GDM1 (cell line): ENCODE data around the gene VSIG2.
A peak's percentile ranks its signal among the peaks of the same experiment; 100 is the strongest.

Experiments
- DNase-seq: peaks from one replicate; lab custom pipeline; 2025; lab: John Stamatoyannopoulos, UW

VSIG2 gene

DNA sequence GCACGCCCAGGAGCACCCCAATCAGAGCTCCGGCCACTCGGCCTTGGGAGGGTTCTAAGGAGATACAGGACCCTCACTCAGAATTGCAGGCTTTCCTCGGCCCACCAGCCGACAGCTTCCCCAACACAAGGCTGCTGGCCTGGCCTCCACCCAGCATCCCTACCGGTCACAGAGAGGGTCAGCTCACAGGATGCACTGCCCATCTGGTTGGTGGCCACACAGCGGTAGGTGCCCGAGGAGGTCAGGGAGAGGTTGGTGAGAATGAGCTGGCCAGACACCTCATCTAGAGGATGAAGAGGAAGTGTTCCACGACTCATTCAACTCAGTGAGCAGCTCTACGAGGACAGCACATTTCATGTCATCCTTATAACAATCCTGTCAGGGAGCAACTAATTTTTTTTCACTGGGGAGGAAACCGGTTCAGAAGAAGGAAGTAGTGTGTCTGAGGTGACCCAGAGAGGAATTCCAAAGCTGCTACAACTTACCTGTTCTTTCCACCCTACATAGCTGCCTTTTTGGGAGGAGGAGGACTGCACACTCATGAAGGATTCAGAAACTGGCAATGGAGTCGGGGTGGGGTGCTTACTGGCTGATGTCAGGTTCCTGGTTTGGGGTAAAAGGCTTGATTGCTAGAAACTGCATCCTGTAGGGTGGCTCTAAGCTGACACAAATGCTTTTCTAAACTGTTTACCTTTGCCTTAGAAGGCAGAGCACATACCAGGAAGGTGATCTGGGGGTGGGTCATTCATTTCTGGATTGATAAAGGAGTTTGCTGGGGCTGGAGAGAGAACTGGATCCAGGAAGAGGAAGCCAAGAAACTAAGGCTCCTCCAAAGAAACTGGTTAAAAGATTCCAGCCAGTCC lies 3.3 kb downstream of the VSIG2 start:
- DNase-seq, result no peak

- no peak for DNase-seq
Measured at GRCh38 chr11:124748100-124748418, 4.0 kb downstream of the VSIG2 start.

DNA sequence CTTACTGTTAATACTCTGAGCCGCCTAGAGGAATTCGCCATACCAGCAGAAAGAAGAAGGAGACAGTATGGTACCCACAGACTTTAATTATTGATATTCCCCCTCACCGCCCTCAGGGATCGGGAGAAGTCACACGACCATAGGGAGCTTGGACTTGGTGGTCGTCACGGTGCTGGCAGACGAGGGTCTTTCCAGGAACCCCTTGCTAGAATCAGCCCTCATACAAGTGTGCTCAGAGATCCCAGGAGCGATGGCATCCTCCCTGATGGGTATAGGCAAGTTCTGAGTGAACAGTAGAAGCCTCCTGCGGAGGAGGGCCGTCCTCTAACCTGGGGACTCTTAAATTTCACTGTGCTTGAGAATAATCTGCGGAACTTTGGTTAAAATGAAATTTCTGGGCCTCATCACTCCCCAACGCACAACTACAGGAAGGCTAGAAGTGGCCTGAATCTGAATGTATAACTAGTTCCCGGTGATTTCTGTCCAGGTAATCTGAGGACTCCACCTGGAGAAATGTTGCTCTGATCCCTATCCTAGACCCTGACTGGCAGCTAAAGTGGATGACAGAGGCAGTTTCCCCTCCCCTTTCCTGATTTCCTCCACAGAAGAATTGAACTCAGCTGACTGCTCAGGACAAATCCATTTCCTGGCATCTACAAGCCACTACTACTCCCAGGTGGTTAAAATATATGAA lies 4.5 kb downstream of the VSIG2 start:
- no peak for DNase-seq

DNA sequence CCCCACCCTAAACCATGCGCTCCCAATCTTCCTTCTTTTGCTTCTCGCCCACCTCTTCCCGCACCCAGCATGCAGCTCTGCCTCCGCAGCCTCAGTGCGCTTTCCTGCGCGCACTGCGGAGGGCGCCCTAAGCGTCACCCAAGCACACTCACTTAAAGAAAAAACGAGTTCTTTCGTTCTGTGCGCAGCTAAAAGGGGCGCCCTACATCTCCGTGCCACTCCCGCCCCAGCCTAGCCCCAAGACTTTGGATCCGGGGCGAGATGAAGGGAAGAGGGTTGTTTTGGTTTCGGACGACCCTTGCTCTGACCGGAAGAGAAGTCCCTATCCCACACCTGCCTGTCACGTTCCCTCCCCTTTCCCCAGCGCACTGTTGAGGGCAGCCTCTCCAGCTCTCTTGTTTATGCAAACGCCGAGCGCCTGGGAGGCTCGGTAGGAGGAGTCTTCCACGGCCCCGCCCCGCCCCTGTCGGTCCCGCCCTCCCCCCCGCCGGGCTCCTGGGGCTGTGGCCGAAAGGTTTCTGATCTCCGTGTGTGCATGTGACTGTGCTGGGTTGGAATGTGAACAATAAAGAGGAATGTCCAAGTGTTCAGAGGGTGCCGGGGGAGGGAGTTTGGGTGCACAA lies 5.3 kb downstream of the VSIG2 start:
- DNase-seq, result no peak

DNA sequence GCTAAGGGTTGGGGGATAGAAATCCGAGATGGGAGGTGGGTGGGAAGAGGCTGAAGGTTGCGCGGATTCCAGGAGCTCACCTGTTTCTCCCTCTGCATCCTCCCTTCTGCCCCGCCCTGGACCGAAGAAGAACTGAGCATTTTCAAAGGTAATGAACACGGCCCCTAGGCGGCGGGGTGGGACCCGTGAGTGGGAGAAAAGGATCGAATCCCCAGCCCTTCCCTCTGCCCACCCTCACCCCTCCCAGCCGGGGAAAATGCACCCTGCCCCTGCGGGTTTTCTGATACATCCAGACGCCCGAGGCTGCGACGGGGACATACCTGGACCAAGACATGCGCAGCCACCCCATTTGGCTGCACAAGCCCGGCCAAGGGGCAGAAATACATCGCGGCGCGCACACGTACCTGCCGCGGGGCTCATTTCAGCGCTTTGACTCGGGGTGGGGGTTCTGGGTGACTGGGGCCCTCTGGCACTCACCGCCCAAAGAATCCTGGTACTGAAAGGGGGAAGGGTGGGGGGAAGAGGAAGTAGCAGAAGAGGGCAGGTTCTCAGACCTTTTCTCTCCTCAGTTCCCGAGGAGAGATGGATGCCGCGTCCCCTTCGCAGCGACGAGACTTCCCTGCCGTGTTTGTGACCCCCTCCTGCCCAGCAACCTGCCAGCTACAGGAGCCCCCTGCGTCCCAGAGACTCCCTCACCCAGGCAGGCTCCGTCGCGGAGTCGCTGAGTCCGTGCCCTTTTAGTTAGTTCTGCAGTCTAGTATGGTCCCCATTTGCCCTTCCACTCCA lies 6.0 kb downstream of the VSIG2 start:
- no peak for DNase-seq

DNA sequence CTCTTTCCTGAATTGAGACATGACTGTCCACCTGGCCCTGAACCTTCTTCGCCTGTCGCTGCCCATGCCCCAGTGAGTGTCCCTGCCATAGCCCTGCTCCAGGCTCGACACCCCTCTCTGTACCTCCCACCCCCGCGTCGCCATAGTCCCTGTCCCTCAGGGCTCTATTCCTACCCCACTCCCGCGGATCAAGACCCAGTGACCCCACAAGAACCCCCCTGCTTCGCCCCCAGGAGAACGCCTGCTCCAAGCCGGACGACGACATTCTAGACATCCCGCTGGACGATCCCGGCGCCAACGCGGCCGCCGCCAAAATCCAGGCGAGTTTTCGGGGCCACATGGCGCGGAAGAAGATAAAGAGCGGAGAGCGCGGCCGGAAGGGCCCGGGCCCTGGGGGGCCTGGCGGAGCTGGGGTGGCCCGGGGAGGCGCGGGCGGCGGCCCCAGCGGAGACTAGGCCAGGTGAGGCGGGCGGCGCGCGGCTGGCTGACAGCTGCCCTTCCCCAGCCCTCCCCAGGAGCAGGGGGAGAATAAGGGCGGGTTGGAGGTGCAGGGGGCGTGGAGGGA lies 6.7 kb downstream of the VSIG2 start:
- no peak for DNase-seq

DNA sequence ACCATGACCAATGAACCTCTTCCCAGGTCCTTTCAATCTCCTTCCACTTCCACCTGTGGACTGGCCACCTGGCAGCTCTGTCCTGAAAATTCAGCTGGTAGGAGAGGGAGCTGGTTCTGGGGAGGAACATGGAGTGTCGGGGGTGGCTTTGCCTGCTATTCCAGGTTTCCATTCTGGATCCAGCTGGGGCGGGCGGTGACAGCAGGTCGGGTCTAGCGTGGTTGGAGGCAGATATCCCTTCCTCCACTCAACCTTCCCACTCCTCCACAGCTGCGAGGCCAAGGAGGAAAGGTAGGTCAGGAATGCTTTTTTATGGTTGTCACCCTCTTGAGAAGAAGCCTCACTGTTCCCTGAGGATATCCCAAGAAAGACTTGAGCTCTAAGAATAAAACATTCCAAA lies 9.0 kb downstream of the VSIG2 start:
- DNase-seq, result no peak

- no peak for DNase-seq
Measured at GRCh38 chr11:124742555-124742954, 9.5 kb downstream of the VSIG2 start.

GRCh38 chr11:124740277-124740882 lies 11.7 kb downstream of the VSIG2 start:
- DNase-seq, result peak; percentile 69

DNA sequence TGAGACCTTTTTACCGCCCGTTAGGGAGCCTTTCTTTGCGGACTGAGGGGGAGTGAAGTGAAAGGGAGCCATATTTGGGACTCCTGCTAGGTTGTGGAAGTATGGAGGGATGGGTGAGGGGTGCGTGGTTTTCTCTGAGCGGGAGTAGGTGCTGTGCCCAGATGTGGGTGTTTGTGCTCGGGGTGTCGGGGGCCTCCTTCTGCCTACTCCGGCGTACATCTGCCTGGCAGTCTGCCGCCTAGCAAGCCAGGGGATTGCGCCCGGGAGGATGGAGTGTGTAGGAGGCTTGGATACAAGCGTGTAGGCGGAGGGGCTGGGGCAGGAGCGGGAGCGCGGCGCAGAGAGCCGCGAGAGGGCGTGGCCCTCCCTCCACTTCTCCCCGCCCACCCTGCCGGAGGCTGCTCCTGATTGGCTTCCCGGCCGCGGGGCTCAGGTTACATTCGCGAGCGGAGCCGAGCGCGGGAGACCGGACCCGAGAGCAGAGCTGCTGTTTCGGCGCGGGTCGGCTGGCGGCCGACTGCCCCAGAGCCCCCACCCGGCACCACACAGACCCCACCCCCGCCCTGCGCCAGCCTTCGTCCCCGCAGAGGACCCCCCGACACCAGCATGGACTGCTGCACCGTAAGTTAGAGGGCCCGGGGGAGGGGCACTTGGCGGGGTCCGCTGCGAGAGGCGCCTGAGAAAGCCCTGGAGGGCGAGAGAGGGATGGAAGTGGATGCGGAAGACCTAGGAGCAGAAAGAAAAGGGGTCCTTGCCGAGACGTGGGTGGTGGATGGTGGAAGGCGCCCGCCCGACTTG lies 12.4 kb downstream of the VSIG2 start, which contains the start of gene NRGN:
NRGN (plus strand) TSS at position 464 of the 798 bp plus-strand sequence; CDS start at position 607, 143 bp downstream.
- peak; percentile 87 for DNase-seq

DNA sequence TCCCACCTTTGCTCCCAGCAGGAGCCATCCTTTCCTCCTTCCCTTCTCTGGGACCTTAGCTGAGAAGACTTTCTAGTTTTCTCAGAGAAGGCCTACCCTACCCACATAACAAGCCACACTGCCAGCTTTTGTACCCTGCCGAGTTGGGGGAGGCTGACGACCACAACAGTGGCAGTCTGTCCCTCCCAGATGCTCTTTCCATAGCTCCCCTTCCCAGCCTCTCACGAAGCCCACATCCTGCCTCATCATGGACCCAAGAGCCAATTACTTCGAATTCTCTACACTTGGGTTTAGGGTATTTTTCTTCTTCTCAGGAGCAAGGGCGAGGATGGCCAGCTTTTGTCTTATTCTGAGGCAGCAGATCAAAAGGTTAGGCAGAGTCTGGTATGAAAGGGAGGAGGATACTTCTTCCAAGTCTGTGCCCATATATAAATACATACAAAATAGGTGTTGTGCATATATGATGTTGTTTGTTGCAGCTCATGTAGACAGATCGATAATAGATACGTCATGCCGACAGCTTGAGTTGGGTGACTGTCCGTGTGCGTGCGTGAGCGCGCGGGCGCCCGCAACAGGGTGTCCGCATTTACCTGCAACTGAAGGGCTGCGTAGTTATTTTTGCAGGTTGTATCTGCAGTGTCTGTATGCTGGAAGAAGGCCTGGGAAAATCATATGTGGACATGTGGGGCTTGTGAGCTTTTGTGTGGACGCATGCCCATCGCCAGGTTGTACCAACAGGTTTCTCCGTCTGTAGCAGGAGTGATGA lies 13.2 kb downstream of the VSIG2 start:
- DNase-seq, result no peak

DNA sequence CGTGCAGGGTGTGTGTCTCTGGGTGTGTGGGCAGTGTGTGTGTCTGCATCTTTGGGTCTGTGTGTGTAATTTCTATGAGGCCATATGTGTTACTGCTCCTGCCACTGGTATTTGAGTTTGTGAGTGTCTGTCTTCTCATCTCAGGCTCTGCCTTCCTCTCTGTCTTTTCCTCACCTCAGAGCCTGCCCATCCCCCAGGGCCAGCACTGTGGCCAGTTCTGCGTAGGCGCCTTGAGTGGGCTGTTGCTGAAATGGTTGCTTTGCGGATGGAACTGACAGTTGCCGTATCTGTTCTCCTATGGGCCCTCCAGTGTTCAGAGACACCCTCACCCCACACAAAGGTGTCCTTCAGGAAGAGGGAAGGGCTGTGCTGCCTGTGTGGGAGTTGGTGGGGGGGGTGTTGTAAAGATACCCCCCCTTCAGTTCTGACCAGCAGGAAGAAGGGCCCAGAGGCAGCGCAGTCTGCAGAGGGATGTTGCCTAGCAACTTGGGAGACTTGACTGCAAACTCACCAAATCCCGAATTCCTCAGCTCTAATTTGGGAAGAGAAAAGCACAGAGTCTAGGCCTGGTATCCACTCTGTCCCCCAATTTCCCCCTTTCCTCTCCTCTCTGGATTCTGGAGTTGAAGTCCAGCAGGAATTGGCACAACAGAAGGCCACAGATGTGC lies 14.3 kb downstream of the VSIG2 start:
- no peak for DNase-seq

GRCh38 chr11:124736736-124737135 lies 15.3 kb downstream of the VSIG2 start:
- peak; percentile 28 for DNase-seq

GRCh38 chr11:124732230-124732629 lies 19.8 kb downstream of the VSIG2 start:
- DNase-seq, result peak; percentile 47

GRCh38 chr11:124729571-124729970 lies 22.5 kb downstream of the VSIG2 start:
- no peak for DNase-seq

DNA sequence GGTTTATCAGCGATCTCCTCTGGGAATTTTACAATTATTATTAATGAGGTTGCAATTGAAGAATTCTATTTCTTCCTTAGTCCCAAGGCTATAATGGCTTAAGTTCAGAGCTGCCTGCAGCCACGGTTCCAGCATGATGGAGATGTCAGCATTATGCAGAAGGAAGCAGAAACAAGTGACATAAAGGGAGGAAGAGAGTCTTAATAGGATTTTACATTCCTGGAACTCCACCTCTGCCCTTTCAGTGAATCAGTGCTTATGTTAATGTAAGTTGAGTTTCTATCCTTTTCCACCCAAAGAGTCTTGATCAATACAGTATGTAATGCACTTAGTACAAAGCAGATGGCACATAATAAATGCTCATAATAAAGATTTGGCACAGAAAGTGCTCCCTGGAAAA lies 23.9 kb downstream of the VSIG2 start:
- no peak for DNase-seq

DNA sequence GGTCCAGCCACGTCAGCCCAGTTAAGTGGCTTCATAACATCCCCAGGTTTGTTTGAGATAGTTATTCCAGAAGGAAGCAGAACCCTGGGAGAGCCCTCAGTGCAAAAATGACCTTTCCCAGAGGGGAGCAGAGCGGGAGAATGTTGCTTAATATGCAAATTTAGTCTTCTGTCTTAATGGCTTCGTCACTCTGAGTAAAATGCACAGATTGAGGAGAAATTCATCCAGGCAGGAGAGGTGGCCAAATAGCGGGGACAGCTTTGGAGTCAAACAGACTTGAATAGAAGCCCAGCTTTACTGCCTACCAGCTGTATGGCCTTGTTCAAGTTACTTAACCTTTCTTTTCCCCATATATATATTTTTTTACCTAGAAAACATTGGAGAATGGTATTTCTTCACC lies 24.6 kb downstream of the VSIG2 start:
- no peak for DNase-seq

DNA sequence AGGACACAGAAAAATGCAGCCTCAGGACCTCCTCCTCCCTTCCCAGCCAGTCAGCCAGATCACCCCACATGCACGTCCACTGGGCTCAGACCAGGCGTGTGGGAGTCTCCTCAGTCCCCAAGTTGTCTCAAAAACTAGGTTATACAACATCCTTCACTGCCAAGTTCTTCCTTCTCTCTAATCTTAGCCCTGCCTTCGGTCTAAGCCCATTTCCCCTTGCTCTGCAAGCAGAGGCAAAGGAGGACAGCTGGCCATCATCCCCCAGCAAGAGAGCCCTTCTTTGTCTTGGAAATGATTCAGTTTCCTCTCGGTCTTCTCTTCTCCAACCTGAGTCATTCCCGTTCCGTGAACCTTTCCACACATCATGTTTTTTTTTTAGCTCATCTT lies 26.3 kb downstream of the VSIG2 start:
- DNase-seq, result peak; percentile 71

GRCh38 chr11:124724979-124725718 lies 26.9 kb downstream of the VSIG2 start:
- peak; percentile 71 for DNase-seq
